ENCODE results near the gene CNGA1. TPM values are rescaled to one million over a fixed set of nuclear protein-coding genes. Genes with fewer than 3 reads are reported as not detected.

Gene CNGA1
- total RNA-seq, 4 donors from 2014 or later, result 1.1 to 1.7 (median 1.4) TPM; not detected in 1

DNA sequence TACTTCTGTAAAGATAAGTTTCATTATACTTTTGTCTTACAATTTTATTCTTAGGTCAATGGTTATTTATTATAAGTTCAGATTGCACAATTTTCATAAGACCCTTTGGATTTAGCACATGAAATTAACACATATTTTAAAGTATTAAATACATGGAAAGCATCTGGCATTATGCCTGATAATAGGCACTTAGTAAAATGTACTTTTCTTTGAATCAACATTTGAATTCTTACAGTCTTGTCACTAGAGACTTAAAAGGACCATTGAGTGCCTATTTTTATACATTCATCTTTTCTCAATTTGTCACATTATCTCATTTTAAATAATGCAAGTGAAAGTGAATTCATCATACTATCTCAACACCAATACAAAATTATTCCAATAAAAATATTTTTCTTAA is 23.1 kb upstream of the CNGA1 start:
- no peak for ATAC-seq (ENCODE audit: low FRiP score)
- TF ChIP-seq, protein P1, sequence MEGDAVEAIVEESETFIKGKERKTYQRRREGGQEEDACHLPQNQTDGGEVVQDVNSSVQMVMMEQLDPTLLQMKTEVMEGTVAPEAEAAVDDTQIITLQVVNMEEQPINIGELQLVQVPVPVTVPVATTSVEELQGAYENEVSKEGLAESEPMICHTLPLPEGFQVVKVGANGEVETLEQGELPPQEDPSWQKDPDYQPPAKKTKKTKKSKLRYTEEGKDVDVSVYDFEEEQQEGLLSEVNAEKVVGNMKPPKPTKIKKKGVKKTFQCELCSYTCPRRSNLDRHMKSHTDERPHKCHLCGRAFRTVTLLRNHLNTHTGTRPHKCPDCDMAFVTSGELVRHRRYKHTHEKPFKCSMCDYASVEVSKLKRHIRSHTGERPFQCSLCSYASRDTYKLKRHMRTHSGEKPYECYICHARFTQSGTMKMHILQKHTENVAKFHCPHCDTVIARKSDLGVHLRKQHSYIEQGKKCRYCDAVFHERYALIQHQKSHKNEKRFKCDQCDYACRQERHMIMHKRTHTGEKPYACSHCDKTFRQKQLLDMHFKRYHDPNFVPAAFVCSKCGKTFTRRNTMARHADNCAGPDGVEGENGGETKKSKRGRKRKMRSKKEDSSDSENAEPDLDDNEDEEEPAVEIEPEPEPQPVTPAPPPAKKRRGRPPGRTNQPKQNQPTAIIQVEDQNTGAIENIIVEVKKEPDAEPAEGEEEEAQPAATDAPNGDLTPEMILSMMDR (IDR thresholded peaks at IDR 0.05), result no peak
- DNase-seq (ENCODE audit: low spot score), result no peak

DNA sequence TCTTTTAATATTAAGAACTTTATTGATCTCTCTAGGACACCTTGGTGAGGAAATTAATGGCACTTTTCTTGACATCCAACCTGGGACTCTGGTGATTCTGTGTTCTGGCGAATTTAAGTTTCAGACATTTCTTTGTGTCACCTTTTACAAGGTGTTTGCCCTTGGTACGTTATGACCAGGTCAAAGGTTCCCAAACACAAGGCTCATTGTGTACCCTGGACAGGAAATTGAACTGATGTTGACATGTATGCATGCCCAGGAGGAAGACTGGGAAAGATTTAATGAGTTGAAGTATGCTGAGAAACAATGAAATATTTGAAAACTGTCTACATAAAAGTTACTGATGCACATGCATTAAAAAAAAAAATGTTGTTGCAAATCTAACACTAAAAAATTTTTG is 22.2 kb upstream of the CNGA1 start:
- TF ChIP-seq, protein P1 (IDR thresholded peaks at IDR 0.05), result no peak
- ATAC-seq (ENCODE audit: low FRiP score), result no peak
- no peak for DNase-seq (ENCODE audit: low spot score)

DNA sequence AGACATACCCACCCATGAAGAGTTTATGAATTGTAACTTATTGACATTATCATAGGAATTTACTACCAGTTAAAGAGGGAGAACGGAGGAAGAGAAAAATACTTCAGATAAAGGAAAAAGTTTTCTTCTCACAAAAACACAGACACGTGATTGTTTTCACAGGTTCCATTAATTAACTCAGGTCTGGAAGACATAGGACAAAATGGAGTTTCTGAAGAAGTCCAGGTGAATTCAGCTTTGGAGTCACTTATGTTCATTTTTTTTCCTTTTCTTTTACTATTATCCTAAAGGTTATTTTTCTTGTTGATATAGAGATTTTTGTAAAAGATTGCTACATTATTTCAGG is 20.6 kb upstream of the CNGA1 start:
- TF ChIP-seq, protein P1 (IDR thresholded peaks at IDR 0.05), result no peak
- DNase-seq (ENCODE audit: low spot score) (no peak), ATAC-seq (ENCODE audit: low FRiP score) (no peak)

DNA sequence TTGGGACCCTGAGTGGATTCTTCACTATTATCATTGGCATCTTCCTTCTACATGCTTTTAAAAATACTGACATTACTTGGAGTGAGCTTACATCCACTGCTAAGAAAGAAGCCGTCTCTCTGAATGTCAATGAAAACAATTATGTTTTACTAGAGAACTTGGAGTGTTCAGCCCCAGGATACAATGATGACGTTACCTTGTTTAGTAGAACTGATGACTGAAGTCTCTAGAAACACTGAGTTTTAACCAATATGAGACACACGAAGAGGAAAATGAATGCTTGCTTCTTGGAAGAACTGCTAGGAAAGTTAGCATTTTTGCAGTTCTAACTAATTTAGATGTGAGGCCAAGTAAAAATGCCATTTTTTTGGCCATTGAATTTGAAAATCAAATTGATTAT is 19.5 kb upstream of the CNGA1 start:
- ATAC-seq (ENCODE audit: low FRiP score) (no peak), DNase-seq (ENCODE audit: low spot score) (no peak)
- TF ChIP-seq, protein P1 (IDR thresholded peaks at IDR 0.05), result no peak

DNA sequence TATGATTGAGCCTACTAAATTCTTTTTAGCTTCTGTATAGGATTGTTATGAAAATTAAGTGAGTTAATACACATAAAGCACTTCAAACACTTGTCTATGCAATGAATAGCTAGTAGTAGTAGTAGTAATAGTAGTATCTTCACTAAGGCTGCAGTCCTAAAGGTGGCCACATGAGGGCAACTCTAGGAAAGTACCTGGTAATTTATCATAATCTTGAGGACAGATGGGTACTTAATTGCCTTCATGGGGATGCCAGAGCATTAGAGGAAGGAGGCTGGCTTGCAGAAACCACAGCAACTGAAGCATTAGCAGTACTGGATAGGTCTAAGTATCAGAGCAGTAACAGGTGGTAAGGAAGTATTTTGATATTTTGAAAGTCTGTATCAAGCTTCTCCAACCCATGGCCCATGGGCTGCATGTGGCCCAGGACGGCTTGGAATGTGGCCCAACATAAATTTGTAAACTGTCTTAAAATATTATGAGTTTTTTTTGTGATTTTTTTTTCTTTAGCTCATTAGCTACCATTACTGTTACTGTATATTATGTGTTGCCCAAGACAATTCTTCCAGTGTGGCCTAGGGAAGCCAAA is 17.4 kb upstream of the CNGA1 start:
- DNase-seq (ENCODE audit: low spot score) (no peak), ATAC-seq (ENCODE audit: low FRiP score) (no peak)
- TF ChIP-seq, protein P1 (IDR thresholded peaks at IDR 0.05), result no peak

DNA sequence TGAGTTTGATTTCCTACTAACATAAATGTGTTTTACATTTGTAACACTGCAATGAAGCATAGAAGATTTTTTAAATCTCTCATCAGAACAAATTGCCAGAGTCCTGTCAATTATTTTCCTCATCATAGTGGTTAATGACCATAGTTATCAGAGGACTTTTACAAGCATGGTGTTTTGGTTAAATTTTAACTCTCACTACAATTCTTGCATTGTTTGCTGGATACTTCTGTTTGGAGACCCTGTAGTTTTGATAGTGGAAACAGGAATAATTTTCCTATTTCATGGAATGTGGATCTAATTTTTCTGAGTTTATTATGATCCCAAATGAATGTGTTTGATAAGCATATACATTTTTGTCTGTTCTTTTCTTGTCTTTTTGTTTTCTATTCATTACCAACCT is 16.9 kb upstream of the CNGA1 start:
- DNase-seq (ENCODE audit: low spot score) (no peak), ATAC-seq (ENCODE audit: low FRiP score) (no peak)
- TF ChIP-seq, protein P1 (IDR thresholded peaks at IDR 0.05), result no peak

DNA sequence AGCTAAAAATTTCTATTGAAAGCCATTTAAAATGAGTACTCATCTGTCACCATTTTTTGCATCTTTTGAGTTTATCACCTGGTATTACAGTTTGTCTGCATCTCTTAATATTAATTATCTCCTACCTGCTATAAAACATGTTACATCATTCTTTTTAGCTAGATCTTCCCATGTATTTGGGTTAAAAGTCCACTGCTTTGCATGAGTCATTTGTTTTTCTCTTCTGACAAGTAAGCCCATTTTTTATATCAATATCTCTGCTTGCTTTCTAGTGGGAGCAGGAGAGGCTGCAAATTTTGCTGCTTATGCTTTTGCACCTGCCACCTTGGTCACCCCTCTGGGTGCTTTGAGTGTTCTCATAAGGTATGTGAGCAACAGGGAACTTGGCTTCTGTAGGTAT is 16.2 kb upstream of the CNGA1 start:
- no peak for DNase-seq (ENCODE audit: low spot score)
- ATAC-seq (ENCODE audit: low FRiP score), result no peak

More for the DNA sequence above, 16.2 kb upstream of the CNGA1 start:
- TF ChIP-seq, protein P1 (IDR thresholded peaks at IDR 0.05), result no peak
